Ishikawa (cell line): ENCODE data around the gene PARVG.

Experiments used
- CEBPB ChIP-seq: IDR thresholded peaks from 2 replicates; pipeline ENCODE4 v1.6.1; 2012
- CREB1 ChIP-seq: IDR thresholded peaks from 2 replicates; pipeline ENCODE4 v1.6.1; 2012; ENCODE audit warnings: low read depth
- EGR1 ChIP-seq: IDR thresholded peaks from 2 replicates; pipeline ENCODE4 v1.6.1; 2012
- EP300 ChIP-seq: IDR thresholded peaks from 2 replicates; pipeline ENCODE4 v1.6.1; 2012; ENCODE audit warnings: borderline replicate concordance
- FOXM1 ChIP-seq: IDR thresholded peaks from 2 replicates; pipeline ENCODE4 v1.6.1; 2012; ENCODE audit warnings: low read depth, borderline replicate concordance
- NFIC ChIP-seq: IDR thresholded peaks from 2 replicates; pipeline ENCODE4 v1.6.1; 2012
- RAD21 ChIP-seq: IDR thresholded peaks from 2 replicates; pipeline ENCODE4 v1.6.1; 2012; ENCODE audit warnings: low read depth
- TAF1 ChIP-seq: IDR thresholded peaks from 2 replicates; pipeline ENCODE4 v1.6.1; 2012; ENCODE audit warnings: low read depth, mild to moderate bottlenecking
- TCF12 ChIP-seq: IDR thresholded peaks from 2 replicates; pipeline ENCODE4 v1.6.1; 2012; ENCODE audit warnings: low read depth
- TEAD4 ChIP-seq: IDR thresholded peaks from 2 replicates; pipeline ENCODE4 v1.6.1; 2012
- YY1 ChIP-seq: IDR thresholded peaks from 2 replicates; pipeline ENCODE4 v1.6.1; 2012; ENCODE audit warnings: low read depth
- ZBTB7A ChIP-seq: IDR thresholded peaks from 2 replicates; pipeline ENCODE4 v1.6.1; 2012; ENCODE audit warnings: low read depth
- TF ChIP-seq, protein P1 (sequence below): IDR thresholded peaks from 2 replicates; pipeline ENCODE4 v1.6.1; 2012; ENCODE audit warnings: low read depth, mild to moderate bottlenecking
- TF ChIP-seq, protein P2 (sequence below): IDR thresholded peaks from 2 replicates; pipeline ENCODE4 v1.6.1; 2012
- TF ChIP-seq, protein P3 (sequence below): IDR thresholded peaks from 2 replicates; pipeline ENCODE4 v1.6.1; 2012

PARVG gene

DNA sequence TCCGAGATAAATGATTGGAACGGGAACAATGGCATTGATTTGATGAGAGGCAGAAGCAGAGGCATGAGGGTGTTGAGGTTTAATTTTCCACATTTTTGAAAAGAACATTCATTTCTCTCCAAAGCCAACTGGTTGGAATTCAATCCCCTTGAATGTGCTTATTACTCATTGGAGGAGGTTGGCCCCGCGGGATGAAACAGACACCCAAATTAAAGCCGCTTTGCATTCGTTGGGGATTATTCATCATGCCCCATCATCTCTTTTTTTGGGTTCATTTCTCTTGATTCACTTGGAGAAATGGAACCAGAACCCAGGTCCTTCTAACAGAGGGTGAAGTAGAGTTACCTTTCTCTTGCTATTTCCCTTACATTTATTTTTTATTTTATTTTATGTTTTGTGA, 47.6 kb upstream of the PARVG start:
- no peak for TF ChIP-seq YY1
- no peak for TF ChIP-seq RAD21
- no peak for TF ChIP-seq TAF1
- TF ChIP-seq, protein P1, sequence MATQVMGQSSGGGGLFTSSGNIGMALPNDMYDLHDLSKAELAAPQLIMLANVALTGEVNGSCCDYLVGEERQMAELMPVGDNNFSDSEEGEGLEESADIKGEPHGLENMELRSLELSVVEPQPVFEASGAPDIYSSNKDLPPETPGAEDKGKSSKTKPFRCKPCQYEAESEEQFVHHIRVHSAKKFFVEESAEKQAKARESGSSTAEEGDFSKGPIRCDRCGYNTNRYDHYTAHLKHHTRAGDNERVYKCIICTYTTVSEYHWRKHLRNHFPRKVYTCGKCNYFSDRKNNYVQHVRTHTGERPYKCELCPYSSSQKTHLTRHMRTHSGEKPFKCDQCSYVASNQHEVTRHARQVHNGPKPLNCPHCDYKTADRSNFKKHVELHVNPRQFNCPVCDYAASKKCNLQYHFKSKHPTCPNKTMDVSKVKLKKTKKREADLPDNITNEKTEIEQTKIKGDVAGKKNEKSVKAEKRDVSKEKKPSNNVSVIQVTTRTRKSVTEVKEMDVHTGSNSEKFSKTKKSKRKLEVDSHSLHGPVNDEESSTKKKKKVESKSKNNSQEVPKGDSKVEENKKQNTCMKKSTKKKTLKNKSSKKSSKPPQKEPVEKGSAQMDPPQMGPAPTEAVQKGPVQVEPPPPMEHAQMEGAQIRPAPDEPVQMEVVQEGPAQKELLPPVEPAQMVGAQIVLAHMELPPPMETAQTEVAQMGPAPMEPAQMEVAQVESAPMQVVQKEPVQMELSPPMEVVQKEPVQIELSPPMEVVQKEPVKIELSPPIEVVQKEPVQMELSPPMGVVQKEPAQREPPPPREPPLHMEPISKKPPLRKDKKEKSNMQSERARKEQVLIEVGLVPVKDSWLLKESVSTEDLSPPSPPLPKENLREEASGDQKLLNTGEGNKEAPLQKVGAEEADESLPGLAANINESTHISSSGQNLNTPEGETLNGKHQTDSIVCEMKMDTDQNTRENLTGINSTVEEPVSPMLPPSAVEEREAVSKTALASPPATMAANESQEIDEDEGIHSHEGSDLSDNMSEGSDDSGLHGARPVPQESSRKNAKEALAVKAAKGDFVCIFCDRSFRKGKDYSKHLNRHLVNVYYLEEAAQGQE, result no peak
- TF ChIP-seq TEAD4, result no peak
- TF ChIP-seq, protein P2, sequence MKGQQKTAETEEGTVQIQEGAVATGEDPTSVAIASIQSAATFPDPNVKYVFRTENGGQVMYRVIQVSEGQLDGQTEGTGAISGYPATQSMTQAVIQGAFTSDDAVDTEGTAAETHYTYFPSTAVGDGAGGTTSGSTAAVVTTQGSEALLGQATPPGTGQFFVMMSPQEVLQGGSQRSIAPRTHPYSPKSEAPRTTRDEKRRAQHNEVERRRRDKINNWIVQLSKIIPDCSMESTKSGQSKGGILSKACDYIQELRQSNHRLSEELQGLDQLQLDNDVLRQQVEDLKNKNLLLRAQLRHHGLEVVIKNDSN, result no peak
- TF ChIP-seq FOXM1, result no peak
- no peak for TF ChIP-seq TCF12
- TF ChIP-seq EP300, result no peak
- no peak for TF ChIP-seq CEBPB
- no peak for TF ChIP-seq EGR1
- TF ChIP-seq CREB1, result no peak
- TF ChIP-seq ZBTB7A, result no peak
- TF ChIP-seq, protein P3, sequence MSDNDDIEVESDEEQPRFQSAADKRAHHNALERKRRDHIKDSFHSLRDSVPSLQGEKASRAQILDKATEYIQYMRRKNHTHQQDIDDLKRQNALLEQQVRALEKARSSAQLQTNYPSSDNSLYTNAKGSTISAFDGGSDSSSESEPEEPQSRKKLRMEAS, result no peak
- no peak for TF ChIP-seq NFIC

DNA sequence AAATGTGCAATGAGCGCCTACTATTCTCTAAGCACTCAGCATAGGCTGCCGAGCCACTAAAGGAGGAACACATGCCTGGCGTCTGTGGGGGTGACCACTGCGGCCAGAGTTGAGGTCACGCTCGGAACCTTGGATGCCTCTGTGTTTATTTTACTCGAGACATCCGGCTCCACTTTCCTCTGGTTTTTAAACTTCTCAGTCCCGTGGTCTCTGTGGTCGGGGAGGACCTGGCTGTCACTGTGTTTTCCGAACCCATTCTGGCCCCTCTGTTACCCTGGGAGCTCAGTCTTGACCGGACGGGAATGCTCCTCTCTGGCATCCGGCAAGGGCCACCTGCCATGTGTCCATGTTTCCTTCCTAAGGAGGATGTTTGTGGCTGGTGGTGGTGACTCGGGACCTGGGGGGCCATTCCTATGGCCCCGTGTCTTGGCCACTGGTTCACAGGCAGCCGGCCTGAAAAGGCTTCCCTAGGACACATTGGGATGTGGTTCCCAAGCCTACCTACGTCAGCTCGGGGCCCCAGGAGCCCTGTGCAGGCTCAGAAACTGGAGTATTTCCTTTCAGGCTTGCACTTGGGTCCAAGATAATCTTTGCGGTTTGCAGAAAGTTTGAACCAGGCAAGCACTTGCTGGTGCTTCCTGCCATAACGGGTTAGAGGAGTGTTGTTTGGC, 46.7 kb upstream of the PARVG start:
- no peak for TF ChIP-seq YY1
- TF ChIP-seq TAF1, result no peak
- TF ChIP-seq TCF12, result no peak
- TF ChIP-seq, protein P1, result no peak
- TF ChIP-seq EGR1, result no peak
- no peak for TF ChIP-seq RAD21
- TF ChIP-seq NFIC, result no peak
- no peak for TF ChIP-seq FOXM1
- TF ChIP-seq CEBPB, result no peak
- TF ChIP-seq, protein P2, result no peak
- TF ChIP-seq, protein P3, result no peak
- TF ChIP-seq ZBTB7A, result no peak
- no peak for TF ChIP-seq CREB1
- TF ChIP-seq EP300, result no peak
- no peak for TF ChIP-seq TEAD4

DNA sequence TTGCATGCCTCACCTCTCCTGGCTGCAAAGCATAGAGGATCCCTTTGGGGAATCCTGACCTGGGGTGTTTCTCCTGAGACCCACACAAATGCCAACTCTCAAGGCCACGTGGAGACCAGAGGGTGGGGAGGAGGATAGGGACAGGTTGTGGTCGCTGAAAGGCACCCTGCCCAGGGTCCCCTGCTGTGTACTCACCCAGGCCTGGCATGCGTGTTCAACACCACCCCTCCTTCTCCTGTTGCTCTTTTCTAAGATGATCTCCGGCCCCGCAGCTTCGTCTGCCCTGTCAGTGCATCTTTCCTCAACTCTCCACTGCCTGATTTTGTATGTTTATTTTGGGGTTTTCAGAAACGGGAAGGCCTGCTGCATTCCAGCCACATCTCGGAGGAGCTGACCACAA, 44.6 kb upstream of the PARVG start:
- TF ChIP-seq TCF12 (no peak), ZBTB7A (no peak), YY1 (no peak), EGR1 (no peak), TEAD4 (no peak), CREB1 (no peak), TAF1 (no peak), RAD21 (no peak), FOXM1 (no peak), NFIC (no peak), CEBPB (no peak), EP300 (no peak)
- TF ChIP-seq, protein P1, result no peak
- TF ChIP-seq, protein P3, result no peak
- TF ChIP-seq, protein P2, result no peak
